K562 (cell line): ENCODE measurements around the gene SLC27A4. TPM values are rescaled to one million over a fixed set of nuclear protein-coding genes. Genes with fewer than 3 reads are reported as not detected.

Experiments
- CREBBP ChIP-seq: IDR thresholded peaks from one replicate; pipeline ENCODE4 v1.6.1; 2012; ENCODE audit warnings: low read depth, mild to moderate bottlenecking, control low read depth, inconsistent platforms, low read length
- EWSR1 ChIP-seq: fragments of 450-650 bp; IDR thresholded peaks from 2 replicates; pipeline ENCODE4 v1.6.1; 2018; ENCODE audit warnings: borderline replicate concordance, mild to moderate bottlenecking, low read depth, moderate library complexity; ENCODE audit not compliant: partially characterized antibody
- FOXJ3 ChIP-seq: sonication (generic); formaldehyde crosslinking; IDR thresholded peaks from 2 replicates; pipeline ENCODE4 v1.4.0; 2020; ENCODE audit warnings: mild to moderate bottlenecking, missing genetic modification reagents
- HNRNPLL ChIP-seq: fragments of 200-400 bp; formaldehyde crosslinking; IDR thresholded peaks from 2 replicates; pipeline ENCODE4 v1.6.1; 2017; ENCODE audit warnings: low read length, low read depth, mild to moderate bottlenecking; ENCODE audit not compliant: poor library complexity, severe bottlenecking
- NCOA6 ChIP-seq: fragments of 450-650 bp; IDR thresholded peaks from 2 replicates; pipeline ENCODE4 v1.6.1; 2017; ENCODE audit warnings: mild to moderate bottlenecking
- POLR2B ChIP-seq: fragments of 450-650 bp; IDR thresholded peaks from 2 replicates; pipeline ENCODE4 v1.6.1; 2018; ENCODE audit warnings: low read depth; ENCODE audit not compliant: partially characterized antibody
- POLR3G ChIP-seq: IDR thresholded peaks from 2 replicates; pipeline ENCODE4 v1.6.1; 2011; ENCODE audit not compliant: insufficient read length, insufficient replicate concordance; ENCODE audit errors: extremely low read depth
- SUPT5H ChIP-seq: fragments of 450-650 bp; IDR thresholded peaks from 2 replicates; pipeline ENCODE4 v1.6.1; 2016
- THRAP3 ChIP-seq: fragments of 450-650 bp; IDR thresholded peaks from 2 replicates; pipeline ENCODE4 v1.6.1; 2016; ENCODE audit warnings: mild to moderate bottlenecking, inconsistent platforms, borderline replicate concordance
- U2AF2 ChIP-seq: fragments of 200-400 bp; formaldehyde crosslinking; optimal IDR thresholded peaks from 2 replicates; pipeline ENCODE3; 2017; ENCODE audit warnings: low read depth, mild to moderate bottlenecking, low read length
- ZNF133 ChIP-seq: fragments of 250-450 bp; sonication (Bioruptor Pico); IDR thresholded peaks from 2 replicates; pipeline ENCODE4 v1.4.0; 2020; ENCODE audit warnings: mild to moderate bottlenecking
- ZNF184 ChIP-seq: sonication (generic); formaldehyde crosslinking; IDR thresholded peaks from 2 replicates; pipeline ENCODE4 v1.5.0; 2020; ENCODE audit warnings: missing genetic modification reagents
- ZNF197 ChIP-seq: fragments of 200-800 bp; sonication (Bioruptor generic); IDR thresholded peaks from 2 replicates; pipeline ENCODE4 v1.6.1; 2016; ENCODE audit warnings: low read depth, missing genetic modification characterization, missing compliant biosample characterization
- ZNF561 ChIP-seq: fragments of 450-650 bp; formaldehyde crosslinking; conservative IDR thresholded peaks from 2 replicates; pipeline ENCODE4 v1.4.0; 2020; ENCODE audit warnings: mild to moderate bottlenecking, moderate library complexity
- polyA plus RNA-seq, 8 experiments: library from polyadenylated mRNA; depleted of rRNA in 4 of 8; stranded (reverse) in 5 of 8; unstranded in 3 of 8; fragments of >200 nt; fragmentation: Nextera tagmentation in 2 of 8; fragmentation: Illumina TruSeq in 1 of 8; extraction: Ambion mirVana in 2 of 8; extraction: Trizol in 1 of 8; gene quantifications; 2 replicates each; pipeline versions ENCODE4 v1.2.1 to v1.2.3, GENCODE V29; 2011 to 2014; ENCODE audit warnings: inconsistent platforms in 1 of 8, missing spikeins in 1 of 8
- total RNA-seq, 7 experiments: library from RNA; depleted of rRNA in 6 of 7; stranded (reverse); fragments of >200 nt in 6 of 7; fragmentation: Illumina TruSeq in 2 of 7; extraction: Trizol in 2 of 7; gene quantifications; 2 replicates each; pipeline versions ENCODE4 v1.2.1 to v1.2.3, GENCODE V29; 2011 to 2021; ENCODE audit warnings: low replicate concordance in 1 of 7
- TF ChIP-seq, protein P1 (sequence below): fragments of 450-650 bp; IDR thresholded peaks from 2 replicates; pipeline ENCODE4 v1.6.1; 2016; ENCODE audit warnings: borderline replicate concordance
- TF ChIP-seq, protein P2 (sequence below): sonication (generic); formaldehyde crosslinking; IDR thresholded peaks from 2 replicates; pipeline ENCODE4 v1.8.0; 2022; ENCODE audit warnings: missing genetic modification reagents, mild to moderate bottlenecking, borderline replicate concordance
- TF ChIP-seq, protein P3 (sequence below): fragments of 250-450 bp; sonication (Bioruptor Pico); IDR thresholded peaks from 2 replicates; pipeline ENCODE4 v1.8.0; 2022; ENCODE audit warnings: moderate library complexity, mild to moderate bottlenecking, inconsistent platforms
- TF ChIP-seq, protein P4 (sequence below): fragments of 450-650 bp; IDR thresholded peaks from 2 replicates; pipeline ENCODE4 v1.6.1; 2016; ENCODE audit warnings: mild to moderate bottlenecking

Gene SLC27A4
- total and polyA plus RNA-seq, 9 of the 15 experiments (the other 6 are each of a cell fraction or from before 2014, with no cell fraction given): 0.25 to 35.7 (median 14.0) TPM

DNA sequence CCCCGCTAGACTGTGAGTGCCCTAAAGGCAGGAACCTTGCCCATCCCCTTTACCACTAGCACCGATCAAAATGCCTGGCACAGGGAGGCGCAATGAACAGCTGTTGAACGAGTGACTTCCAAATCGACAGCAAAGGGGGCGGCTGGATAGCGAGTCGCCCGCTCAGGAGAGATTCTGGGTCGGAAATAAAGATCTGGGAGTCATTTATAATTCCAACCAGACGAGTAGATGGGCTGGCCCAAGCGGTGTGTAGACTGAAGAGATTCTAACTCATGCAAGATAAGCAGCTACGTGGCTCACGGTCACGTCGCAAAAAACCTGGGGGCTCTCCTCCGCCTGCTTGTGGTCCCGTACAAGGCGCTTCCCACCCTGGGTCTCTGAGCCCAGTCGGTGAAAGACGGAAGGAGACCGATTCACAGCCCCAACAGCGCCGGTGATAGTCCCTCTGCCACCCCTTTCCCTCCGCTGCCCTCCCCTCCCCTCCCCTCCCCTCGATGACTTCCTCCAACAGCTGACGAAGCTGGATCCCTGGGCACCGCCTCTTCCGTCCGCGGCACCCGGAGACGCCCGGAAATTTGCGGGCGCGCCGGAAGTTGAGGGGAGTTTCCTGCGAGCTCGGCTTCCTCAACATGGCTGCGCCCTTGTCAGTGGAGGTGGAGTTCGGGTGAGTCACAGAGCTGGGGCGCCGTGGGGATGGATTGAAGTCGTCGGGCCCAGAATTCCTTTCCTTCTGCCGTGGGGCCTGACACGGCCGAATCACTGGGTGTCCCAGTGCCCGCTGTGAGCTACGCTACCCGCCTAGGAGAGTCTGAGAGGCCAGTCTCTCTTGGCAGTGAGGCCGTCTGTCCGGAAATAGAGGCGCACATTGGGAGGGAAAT is 30.7 kb downstream of the SLC27A4 start, which contains the start of gene URM1 (continued):
- TF ChIP-seq, protein P1, sequence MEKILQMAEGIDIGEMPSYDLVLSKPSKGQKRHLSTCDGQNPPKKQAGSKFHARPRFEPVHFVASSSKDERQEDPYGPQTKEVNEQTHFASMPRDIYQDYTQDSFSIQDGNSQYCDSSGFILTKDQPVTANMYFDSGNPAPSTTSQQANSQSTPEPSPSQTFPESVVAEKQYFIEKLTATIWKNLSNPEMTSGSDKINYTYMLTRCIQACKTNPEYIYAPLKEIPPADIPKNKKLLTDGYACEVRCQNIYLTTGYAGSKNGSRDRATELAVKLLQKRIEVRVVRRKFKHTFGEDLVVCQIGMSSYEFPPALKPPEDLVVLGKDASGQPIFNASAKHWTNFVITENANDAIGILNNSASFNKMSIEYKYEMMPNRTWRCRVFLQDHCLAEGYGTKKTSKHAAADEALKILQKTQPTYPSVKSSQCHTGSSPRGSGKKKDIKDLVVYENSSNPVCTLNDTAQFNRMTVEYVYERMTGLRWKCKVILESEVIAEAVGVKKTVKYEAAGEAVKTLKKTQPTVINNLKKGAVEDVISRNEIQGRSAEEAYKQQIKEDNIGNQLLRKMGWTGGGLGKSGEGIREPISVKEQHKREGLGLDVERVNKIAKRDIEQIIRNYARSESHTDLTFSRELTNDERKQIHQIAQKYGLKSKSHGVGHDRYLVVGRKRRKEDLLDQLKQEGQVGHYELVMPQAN: peak; percentile 98
- TF ChIP-seq ZNF197: no peak
- TF ChIP-seq FOXJ3 (CRISPR knock-in tag): no peak
- peak; percentile 74 for TF ChIP-seq HNRNPLL
- no peak for TF ChIP-seq EWSR1
- no peak for TF ChIP-seq NCOA6
- no peak for TF ChIP-seq CREBBP
- no peak for TF ChIP-seq U2AF2
- TF ChIP-seq, protein P2, sequence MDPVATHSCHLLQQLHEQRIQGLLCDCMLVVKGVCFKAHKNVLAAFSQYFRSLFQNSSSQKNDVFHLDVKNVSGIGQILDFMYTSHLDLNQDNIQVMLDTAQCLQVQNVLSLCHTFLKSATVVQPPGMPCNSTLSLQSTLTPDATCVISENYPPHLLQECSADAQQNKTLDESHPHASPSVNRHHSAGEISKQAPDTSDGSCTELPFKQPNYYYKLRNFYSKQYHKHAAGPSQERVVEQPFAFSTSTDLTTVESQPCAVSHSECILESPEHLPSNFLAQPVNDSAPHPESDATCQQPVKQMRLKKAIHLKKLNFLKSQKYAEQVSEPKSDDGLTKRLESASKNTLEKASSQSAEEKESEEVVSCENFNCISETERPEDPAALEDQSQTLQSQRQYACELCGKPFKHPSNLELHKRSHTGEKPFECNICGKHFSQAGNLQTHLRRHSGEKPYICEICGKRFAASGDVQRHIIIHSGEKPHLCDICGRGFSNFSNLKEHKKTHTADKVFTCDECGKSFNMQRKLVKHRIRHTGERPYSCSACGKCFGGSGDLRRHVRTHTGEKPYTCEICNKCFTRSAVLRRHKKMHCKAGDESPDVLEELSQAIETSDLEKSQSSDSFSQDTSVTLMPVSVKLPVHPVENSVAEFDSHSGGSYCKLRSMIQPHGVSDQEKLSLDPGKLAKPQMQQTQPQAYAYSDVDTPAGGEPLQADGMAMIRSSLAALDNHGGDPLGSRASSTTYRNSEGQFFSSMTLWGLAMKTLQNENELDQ (CRISPR knock-in tag): no peak
- peak; percentile 75 for TF ChIP-seq SUPT5H
- TF ChIP-seq POLR3G: no peak
- TF ChIP-seq, protein P3, sequence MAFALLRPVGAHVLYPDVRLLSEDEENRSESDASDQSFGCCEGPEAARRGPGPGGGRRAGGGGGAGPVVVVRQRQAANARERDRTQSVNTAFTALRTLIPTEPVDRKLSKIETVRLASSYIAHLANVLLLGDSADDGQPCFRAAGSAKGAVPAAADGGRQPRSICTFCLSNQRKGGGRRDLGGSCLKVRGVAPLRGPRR (CRISPR knock-in tag): no peak
- TF ChIP-seq, protein P4, sequence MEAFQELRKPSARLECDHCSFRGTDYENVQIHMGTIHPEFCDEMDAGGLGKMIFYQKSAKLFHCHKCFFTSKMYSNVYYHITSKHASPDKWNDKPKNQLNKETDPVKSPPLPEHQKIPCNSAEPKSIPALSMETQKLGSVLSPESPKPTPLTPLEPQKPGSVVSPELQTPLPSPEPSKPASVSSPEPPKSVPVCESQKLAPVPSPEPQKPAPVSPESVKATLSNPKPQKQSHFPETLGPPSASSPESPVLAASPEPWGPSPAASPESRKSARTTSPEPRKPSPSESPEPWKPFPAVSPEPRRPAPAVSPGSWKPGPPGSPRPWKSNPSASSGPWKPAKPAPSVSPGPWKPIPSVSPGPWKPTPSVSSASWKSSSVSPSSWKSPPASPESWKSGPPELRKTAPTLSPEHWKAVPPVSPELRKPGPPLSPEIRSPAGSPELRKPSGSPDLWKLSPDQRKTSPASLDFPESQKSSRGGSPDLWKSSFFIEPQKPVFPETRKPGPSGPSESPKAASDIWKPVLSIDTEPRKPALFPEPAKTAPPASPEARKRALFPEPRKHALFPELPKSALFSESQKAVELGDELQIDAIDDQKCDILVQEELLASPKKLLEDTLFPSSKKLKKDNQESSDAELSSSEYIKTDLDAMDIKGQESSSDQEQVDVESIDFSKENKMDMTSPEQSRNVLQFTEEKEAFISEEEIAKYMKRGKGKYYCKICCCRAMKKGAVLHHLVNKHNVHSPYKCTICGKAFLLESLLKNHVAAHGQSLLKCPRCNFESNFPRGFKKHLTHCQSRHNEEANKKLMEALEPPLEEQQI: no peak
- no peak for TF ChIP-seq ZNF184 (CRISPR knock-in tag)
- TF ChIP-seq ZNF133 (CRISPR knock-in tag): no peak
- no peak for TF ChIP-seq ZNF561
- TF ChIP-seq POLR2B: peak; percentile 79
- no peak for TF ChIP-seq THRAP3
